GM12801 (cell line): ENCODE measurements around the gene SPNS1.

Experiments used
- TF ChIP-seq, protein P1 (sequence below): IDR thresholded peaks from one replicate; pipeline ENCODE4 v1.5.1; 2011; ENCODE audit warnings: control low read depth; ENCODE audit not compliant: insufficient read length; ENCODE audit errors: extremely low read depth

The SPNS1 gene, protein sequence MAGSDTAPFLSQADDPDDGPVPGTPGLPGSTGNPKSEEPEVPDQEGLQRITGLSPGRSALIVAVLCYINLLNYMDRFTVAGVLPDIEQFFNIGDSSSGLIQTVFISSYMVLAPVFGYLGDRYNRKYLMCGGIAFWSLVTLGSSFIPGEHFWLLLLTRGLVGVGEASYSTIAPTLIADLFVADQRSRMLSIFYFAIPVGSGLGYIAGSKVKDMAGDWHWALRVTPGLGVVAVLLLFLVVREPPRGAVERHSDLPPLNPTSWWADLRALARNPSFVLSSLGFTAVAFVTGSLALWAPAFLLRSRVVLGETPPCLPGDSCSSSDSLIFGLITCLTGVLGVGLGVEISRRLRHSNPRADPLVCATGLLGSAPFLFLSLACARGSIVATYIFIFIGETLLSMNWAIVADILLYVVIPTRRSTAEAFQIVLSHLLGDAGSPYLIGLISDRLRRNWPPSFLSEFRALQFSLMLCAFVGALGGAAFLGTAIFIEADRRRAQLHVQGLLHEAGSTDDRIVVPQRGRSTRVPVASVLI

DNA sequence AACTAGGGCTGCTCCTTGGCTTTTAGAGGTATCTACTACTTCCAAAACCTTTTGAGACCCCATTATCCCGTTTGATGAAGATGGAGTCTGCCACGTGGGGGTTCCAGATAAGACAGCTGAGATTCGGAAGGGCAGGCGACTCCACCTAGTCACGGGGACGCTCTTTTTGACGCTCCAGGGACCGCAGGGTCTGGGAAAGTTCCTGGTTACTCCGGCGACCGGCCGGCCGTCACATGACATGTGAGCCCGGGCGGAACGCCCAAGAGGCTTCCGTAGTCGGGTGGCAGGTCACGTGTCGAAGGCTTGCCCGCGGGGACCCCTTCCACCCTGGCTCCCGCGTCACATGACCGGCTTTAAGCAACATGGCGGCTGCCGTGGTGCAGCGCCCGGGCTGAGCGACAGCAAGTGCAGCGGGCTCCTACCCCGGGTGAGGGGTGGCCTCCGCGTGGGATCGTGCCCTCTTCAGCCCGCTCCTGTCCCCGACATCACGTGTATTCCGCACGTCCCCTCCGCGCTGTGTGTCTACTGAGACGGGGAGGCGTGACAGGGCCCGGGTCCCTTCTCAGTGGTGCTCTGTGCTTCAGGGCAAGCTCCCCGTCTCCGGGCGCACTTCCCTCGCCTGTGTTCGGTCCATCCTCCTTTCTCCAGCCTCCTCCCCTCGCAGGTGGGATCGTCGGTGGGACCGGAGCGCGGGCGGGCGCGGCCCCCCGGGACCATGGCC is at the start of gene SPNS1:
SPNS1 (plus strand) TSS at position 342 of the 721 bp plus-strand sequence; CDS start at position 716, 374 bp downstream.
- TF ChIP-seq, protein P1, sequence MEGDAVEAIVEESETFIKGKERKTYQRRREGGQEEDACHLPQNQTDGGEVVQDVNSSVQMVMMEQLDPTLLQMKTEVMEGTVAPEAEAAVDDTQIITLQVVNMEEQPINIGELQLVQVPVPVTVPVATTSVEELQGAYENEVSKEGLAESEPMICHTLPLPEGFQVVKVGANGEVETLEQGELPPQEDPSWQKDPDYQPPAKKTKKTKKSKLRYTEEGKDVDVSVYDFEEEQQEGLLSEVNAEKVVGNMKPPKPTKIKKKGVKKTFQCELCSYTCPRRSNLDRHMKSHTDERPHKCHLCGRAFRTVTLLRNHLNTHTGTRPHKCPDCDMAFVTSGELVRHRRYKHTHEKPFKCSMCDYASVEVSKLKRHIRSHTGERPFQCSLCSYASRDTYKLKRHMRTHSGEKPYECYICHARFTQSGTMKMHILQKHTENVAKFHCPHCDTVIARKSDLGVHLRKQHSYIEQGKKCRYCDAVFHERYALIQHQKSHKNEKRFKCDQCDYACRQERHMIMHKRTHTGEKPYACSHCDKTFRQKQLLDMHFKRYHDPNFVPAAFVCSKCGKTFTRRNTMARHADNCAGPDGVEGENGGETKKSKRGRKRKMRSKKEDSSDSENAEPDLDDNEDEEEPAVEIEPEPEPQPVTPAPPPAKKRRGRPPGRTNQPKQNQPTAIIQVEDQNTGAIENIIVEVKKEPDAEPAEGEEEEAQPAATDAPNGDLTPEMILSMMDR, result no peak

DNA sequence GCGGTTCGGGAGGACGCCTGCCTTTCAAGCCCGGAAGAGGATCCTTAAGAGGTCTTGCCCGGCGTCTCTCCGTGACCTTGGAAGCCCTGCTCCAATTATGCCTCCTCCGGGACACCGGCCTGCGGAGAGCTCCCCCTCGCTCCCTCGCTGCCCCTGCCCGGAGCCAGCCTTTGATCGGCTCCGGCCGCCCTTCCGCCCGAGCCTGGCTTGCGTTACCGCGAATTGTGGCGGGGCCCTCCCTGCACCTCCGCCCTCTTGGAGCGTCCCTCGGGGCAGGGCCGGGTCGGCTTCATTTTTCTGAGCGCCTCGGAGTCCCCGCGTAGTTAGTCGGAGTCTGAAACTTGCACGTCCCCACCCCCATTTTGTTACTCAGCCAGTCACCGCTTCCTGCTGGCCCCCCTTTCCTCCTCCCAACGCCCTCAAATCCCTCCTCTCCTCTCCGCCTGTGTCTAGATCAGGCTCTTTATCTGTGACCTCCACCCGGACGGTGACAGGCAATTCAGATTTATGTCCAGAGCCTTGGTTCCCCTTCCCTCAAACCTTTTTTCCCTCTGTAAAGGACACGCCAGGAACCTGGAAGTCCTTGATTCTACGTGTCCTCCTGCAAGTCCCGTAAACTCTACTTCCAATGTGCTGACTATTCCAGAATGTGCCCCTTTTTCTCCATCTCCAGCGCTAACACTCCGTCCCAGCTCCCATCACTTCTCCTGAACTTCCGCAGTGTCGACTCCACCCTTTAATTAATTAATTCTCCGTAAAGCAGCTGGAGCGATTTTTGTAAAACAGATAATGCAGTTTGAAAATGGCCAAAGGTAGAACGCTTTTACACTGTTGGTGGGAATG is 49.0 kb upstream of the SPNS1 start:
- TF ChIP-seq, protein P1, result no peak

DNA sequence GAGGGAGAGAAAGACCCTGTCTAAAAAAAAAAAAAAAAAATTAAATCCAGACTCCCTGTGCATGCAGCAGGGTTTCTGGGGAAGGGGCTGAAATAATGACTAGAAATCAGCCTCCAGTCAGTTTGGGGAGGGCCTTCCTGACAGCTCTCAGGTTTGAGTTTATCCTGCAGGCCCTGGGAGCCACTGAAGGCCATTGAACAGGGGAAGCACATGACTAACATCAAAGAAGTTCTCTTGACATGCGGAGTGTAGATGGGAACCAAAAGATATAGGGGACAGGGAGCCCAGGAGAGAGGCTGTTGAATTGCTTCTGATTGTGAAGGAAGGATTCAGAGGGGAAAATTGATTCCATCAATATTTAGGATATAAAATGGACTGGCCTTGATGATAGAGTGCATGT is 46.8 kb upstream of the SPNS1 start:
- TF ChIP-seq, protein P1, result no peak

DNA sequence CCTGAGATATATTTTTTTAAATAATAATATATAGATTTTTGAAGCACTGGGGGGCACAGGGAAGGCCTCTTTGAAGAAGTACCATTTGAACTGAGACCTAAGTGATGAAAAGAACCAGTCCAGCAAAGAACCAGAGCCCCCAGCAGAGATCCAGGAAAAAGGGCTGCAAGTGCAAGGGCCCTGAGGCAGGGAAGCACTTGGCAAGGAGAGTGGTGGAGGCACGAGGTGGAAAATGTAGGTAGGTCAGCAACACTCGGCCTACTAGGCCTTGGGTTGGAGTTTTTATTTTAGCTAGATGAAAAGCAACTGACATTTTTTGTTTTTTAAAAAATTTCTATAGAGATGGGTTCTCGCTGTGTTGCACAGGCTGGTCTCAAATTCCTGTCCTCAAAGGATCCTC is 44.4 kb upstream of the SPNS1 start:
- TF ChIP-seq, protein P1, result no peak

DNA sequence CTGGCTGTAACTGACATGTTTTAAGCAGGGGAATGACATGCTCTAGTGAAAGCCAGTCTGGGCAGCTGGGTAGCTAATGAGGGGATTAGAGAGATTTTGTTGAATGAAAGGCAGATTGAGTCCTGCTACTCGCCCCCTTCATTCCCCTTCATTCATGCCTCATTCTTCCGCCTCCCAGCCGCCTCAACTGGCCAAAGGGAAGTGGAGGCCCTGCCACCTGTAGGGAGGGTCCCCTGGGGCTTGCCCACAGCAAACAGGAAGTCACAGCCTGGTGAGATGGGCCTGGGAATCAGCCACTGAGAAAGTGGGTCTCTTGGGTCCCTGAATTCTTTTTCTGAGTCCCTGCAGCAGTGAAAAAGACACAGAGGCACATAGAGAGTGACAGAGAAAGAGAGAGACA is 43.9 kb upstream of the SPNS1 start:
- TF ChIP-seq, protein P1, result no peak

DNA sequence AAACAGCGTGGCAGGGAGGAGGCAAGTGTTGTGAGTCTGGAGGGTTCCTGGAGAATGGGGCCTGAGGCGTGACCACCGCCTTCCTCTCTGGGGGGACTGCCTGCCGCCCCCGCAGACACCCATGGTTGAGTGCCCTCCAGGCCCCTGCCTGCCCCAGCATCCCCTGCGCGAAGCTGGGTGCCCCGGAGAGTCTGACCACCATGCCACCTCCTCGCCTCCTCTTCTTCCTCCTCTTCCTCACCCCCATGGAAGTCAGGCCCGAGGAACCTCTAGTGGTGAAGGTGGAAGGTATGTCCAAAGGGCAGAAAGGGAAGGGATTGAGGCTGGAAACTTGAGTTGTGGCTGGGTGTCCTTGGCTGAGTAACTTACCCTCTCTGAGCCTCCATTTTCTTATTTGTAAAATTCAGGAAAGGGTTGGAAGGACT is 42.8 kb upstream of the SPNS1 start, which contains the start of gene CD19:
CD19 (plus strand) TSS at position 171 of the 425 bp plus-strand sequence; CDS start at position 201, 30 bp downstream.
- TF ChIP-seq, protein P1, result no peak
